Measurements from ENCODE around the gene S100A13.
"Not testable (repeated sequence)": the region's sequence is repeated elsewhere in the genome, so short reads cannot be mapped to it uniquely, and the experiment has no call there.

S100A13 gene

DNA sequence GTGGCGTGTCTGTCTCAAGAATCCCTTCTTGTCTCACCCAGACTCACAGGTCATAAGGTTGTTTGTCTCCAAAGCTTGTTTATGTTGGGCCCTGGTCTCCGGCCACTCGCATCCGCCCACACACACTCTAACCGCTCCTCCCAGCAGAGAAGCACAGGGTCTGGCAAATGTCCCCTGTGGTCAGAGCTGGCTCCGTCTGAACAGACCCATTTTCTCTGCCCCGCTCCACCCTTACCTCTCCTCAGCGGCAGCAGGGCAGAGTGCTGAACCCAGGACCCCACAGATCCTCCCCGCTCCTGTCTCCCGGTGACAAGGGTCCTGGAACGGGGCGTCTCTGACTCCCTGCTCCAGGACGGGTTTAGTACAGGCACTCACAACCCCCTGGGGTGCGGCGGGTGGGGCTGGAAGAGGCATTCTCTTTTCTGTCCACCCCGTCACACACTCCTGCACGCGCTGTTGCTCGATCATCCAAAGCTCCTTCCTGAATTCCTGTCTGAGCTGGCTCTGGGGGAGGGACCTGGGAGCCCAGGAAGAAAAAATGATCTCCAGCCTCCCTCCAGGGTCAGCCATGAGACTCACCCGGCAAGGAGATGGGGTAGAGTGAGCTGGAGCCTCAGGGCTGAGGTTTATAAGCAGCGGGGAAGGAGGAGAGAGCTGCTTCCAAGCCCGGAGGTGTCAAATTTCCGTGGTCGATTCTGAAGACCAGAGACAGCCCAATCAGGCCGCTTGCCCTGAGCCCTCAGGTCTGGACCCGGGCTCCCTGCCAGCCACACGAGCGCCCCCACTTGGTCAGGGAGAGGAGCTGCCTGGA, at the start of gene S100A13:
Gene S100A13 (minus strand): TSS at position 602 of the 811 bp plus-strand sequence. CDS start 1,033 bp downstream, outside the sequence.
- Histone ChIP-seq H3K27ac (ENCODE audit: low read length) (peak within 1 kb of the TSS; percentile 83), H3K36me3 (ENCODE audit: control insufficient read depth in 2 of 2, insufficient read depth in 2 of 2, low read length in 2 of 2) (no peaks in the 10 kb centered on the region), H3K9ac (ENCODE audit: low read length in 2 of 2) (peak within 1 kb of the TSS; percentile 71 to 88), H3K4me3 (ENCODE audit: low read length in 2 of 2) (peak within 1 kb of the TSS; percentile 50 to 84), H3K4me1 (ENCODE audit: control insufficient read depth, insufficient read depth, low read length) (peaks cover 48% of the 10 kb centered on the region), H3K9me3 (ENCODE audit: control insufficient read depth in 2 of 2, low read length in 2 of 2) (no peaks in the 10 kb centered on the region), H3K27me3 (ENCODE audit: control insufficient read depth in 1 of 2, insufficient read depth in 2 of 2, low read length in 2 of 2) (no peaks in the 10 kb centered on the region)

- Histone ChIP-seq H3K36me3 (ENCODE audit: control insufficient read depth in 2 of 2, insufficient read depth in 2 of 2, low read length in 2 of 2) (peaks cover 3% of the 10 kb centered on the region in 2 donors), H3K4me1 (ENCODE audit: control insufficient read depth, insufficient read depth, low read length) (peaks cover 24% of the 10 kb centered on the region), H3K27me3 (ENCODE audit: control insufficient read depth in 1 of 2, insufficient read depth in 2 of 2, low read length in 2 of 2) (peaks cover 0 to 7% of the 10 kb centered on the region in 2 donors), H3K9me3 (ENCODE audit: control insufficient read depth in 2 of 2, low read length in 2 of 2) (no peaks in the 10 kb centered on the region), H3K27ac (ENCODE audit: low read length) (no peak overlapping the region), H3K4me3 (ENCODE audit: low read length in 2 of 2) (no peak overlapping the region), H3K9ac (ENCODE audit: low read length in 2 of 2) (no peak overlapping the region)
Measured at GRCh38 chr1:153673511-153673910, 46.2 kb upstream of the S100A13 start.

DNA sequence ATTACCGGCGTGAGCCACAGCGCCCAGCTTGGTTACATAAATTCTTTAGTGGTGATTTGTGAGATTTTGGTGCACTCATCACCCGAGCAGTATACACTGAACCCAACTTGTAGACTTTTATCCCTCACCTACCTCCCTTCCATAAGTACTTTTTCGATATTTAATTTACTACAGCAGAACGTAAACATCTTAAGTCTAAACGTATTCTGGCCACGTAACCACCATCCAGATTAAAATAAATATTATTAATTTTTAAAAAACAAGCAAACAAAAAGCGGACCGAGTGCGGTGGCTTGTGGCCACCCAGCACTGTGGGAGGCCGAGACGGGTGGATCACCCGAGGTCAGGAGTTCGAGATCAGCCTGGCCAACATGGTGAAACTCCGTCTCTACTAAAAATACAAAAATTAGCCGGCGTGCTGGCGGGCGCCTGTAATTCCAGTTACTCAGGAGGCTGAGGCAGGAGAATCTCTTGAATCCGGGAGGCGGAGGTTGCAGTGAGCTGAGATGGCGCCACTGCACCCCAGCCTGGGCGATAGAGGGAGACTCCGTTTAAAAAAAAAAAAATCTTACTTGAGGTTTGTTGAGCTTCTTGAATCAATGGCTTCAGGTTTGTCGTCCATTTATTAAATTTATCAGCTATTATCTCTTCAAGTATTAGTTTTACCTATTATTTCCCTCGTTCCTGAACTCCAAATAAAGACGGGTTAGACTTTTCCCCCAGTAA, 44.5 kb upstream of the S100A13 start:
- not testable (repeated sequence) for H3K9me3 ChIP-seq (ENCODE audit: control insufficient read depth in 2 of 2, low read length in 2 of 2); H3K27me3 ChIP-seq (ENCODE audit: control insufficient read depth in 1 of 2, insufficient read depth in 2 of 2, low read length in 2 of 2)
- Histone ChIP-seq H3K27ac (ENCODE audit: low read length) (peak overlapping the region; percentile 82), H3K4me1 (ENCODE audit: control insufficient read depth, insufficient read depth, low read length) (peaks cover 13% of the 10 kb centered on the region), H3K9ac (ENCODE audit: low read length in 2 of 2) (peak overlapping the region; percentile 65 to 82), H3K36me3 (ENCODE audit: control insufficient read depth in 2 of 2, insufficient read depth in 2 of 2, low read length in 2 of 2) (peaks cover 19 to 20% of the 10 kb centered on the region in 2 donors), H3K4me3 (ENCODE audit: low read length in 2 of 2) (peak overlapping the region; percentile 64 to 92)

- peaks cover 13% of the 10 kb centered on the region for H3K4me1 ChIP-seq (ENCODE audit: control insufficient read depth, insufficient read depth, low read length)
- H3K27ac ChIP-seq (ENCODE audit: low read length) = peak within 1 kb of the TSS; percentile 84
- H3K4me3 ChIP-seq (ENCODE audit: low read length in 2 of 2) = peak within 1 kb of the TSS; percentile 64 to 92
- peak within 1 kb of the TSS; percentile 88 to 95 for H3K9ac ChIP-seq (ENCODE audit: low read length in 2 of 2)
- H3K36me3 ChIP-seq (ENCODE audit: control insufficient read depth in 2 of 2, insufficient read depth in 2 of 2, low read length in 2 of 2) = peaks cover 25 to 26% of the 10 kb centered on the region in 2 donors
- H3K9me3 ChIP-seq (ENCODE audit: control insufficient read depth in 2 of 2, low read length in 2 of 2) = no peaks in the 10 kb centered on the region
- H3K27me3 ChIP-seq (ENCODE audit: control insufficient read depth in 1 of 2, insufficient read depth in 2 of 2, low read length in 2 of 2) = no peaks in the 10 kb centered on the region
Measured at GRCh38 chr1:153670859-153671627, 43.7 kb upstream of the S100A13 start, which contains the start of gene ILF2. Gene ILF2, minus strand, starts transcription at chr1:153670993. Its CDS starts 71 bp downstream, at chr1:153670922.

DNA sequence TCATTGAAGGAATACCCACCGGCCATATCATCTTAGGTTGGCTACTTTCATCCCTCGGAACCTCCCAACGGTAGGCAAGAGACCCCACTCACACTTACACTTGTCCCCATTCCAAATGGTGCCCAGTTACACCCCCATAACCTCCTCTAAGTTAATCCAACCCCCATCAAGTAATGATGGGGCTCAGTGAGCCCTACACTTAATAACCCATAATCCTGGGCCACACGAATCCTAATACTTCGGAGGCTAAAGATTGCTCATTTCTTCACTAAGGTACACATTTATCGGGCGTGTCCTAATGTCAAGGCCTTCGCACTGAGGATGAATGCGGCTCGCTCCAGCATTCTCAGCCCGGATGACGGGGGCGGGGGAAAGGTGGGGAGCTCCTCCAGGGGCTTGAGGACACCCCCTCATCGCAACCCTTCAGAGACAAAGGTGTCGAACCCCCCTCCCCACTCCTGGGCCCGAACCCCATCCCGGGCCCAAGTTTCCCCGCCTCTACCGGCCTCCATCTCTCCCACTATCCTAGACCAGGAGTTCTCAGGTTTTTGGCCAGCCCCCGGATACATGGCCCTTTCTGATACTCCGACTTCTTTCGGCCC, 43.1 kb upstream of the S100A13 start:
- Histone ChIP-seq H3K4me1 (ENCODE audit: control insufficient read depth, insufficient read depth, low read length) (peaks cover 13% of the 10 kb centered on the region), H3K27ac (ENCODE audit: low read length) (peak overlapping the region; percentile 84), H3K9me3 (ENCODE audit: control insufficient read depth in 2 of 2, low read length in 2 of 2) (no peaks in the 10 kb centered on the region), H3K27me3 (ENCODE audit: control insufficient read depth in 1 of 2, insufficient read depth in 2 of 2, low read length in 2 of 2) (no peaks in the 10 kb centered on the region), H3K9ac (ENCODE audit: low read length in 2 of 2) (peak overlapping the region; percentile 88 to 95), H3K4me3 (ENCODE audit: low read length in 2 of 2) (peak overlapping the region; percentile 63 to 92), H3K36me3 (ENCODE audit: control insufficient read depth in 2 of 2, insufficient read depth in 2 of 2, low read length in 2 of 2) (peaks cover 32% of the 10 kb centered on the region in 2 donors)

- no peaks in the 10 kb centered on the region for H3K27me3 ChIP-seq (ENCODE audit: control insufficient read depth in 1 of 2, insufficient read depth in 2 of 2, low read length in 2 of 2)
- peak overlapping the region; percentile 63 to 92 for H3K4me3 ChIP-seq (ENCODE audit: low read length in 2 of 2)
- peak overlapping the region; percentile 88 to 95 for H3K9ac ChIP-seq (ENCODE audit: low read length in 2 of 2)
- no peaks in the 10 kb centered on the region for H3K9me3 ChIP-seq (ENCODE audit: control insufficient read depth in 2 of 2, low read length in 2 of 2)
- peaks cover 37 to 39% of the 10 kb centered on the region in 2 donors for H3K36me3 ChIP-seq (ENCODE audit: control insufficient read depth in 2 of 2, insufficient read depth in 2 of 2, low read length in 2 of 2)
- H3K4me1 ChIP-seq (ENCODE audit: control insufficient read depth, insufficient read depth, low read length) = peaks cover 13% of the 10 kb centered on the region
- H3K27ac ChIP-seq (ENCODE audit: low read length) = no peak overlapping the region
Measured at GRCh38 chr1:153669606-153670005, 42.3 kb upstream of the S100A13 start.

- not testable (repeated sequence) for H3K27ac ChIP-seq (ENCODE audit: low read length); H3K9me3 ChIP-seq (ENCODE audit: control insufficient read depth in 2 of 2, low read length in 2 of 2); H3K4me3 ChIP-seq (ENCODE audit: low read length in 2 of 2); H3K9ac ChIP-seq (ENCODE audit: low read length in 2 of 2); H3K27me3 ChIP-seq (ENCODE audit: control insufficient read depth in 1 of 2, insufficient read depth in 2 of 2, low read length in 2 of 2)
- Histone ChIP-seq H3K4me1 (ENCODE audit: control insufficient read depth, insufficient read depth, low read length) (peaks cover 13% of the 10 kb centered on the region), H3K36me3 (ENCODE audit: control insufficient read depth in 2 of 2, insufficient read depth in 2 of 2, low read length in 2 of 2) (peaks cover 44 to 47% of the 10 kb centered on the region in 2 donors)
Measured at GRCh38 chr1:153668672-153669071, 41.4 kb upstream of the S100A13 start.

DNA sequence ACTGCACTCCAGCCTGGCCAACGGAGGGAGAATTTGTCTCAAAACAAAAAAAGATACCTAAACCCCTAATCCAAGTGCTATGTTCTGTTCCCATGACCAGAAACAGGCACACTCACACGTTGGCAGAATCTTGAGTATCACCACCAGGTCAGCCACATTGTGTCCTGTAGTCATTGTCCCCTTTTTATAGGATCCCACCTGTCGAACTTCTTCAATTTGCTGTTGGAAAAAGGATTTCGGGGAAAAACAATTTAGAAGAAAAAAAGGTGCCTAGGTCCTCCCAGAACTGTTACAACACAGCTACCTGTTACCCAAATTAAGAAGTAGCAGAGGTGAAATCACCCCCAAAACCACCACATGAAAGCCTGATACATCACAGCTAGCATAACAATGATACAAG, 40.1 kb upstream of the S100A13 start:
- Histone ChIP-seq H3K9me3 (ENCODE audit: control insufficient read depth in 2 of 2, low read length in 2 of 2) (no peaks in the 10 kb centered on the region), H3K4me1 (ENCODE audit: control insufficient read depth, insufficient read depth, low read length) (peaks cover 13% of the 10 kb centered on the region), H3K27me3 (ENCODE audit: control insufficient read depth in 1 of 2, insufficient read depth in 2 of 2, low read length in 2 of 2) (no peaks in the 10 kb centered on the region), H3K27ac (ENCODE audit: low read length) (no peak overlapping the region), H3K4me3 (ENCODE audit: low read length in 2 of 2) (no peak overlapping the region), H3K9ac (ENCODE audit: low read length in 2 of 2) (no peak overlapping the region), H3K36me3 (ENCODE audit: control insufficient read depth in 2 of 2, insufficient read depth in 2 of 2, low read length in 2 of 2) (peaks cover 54 to 55% of the 10 kb centered on the region in 2 donors)

DNA sequence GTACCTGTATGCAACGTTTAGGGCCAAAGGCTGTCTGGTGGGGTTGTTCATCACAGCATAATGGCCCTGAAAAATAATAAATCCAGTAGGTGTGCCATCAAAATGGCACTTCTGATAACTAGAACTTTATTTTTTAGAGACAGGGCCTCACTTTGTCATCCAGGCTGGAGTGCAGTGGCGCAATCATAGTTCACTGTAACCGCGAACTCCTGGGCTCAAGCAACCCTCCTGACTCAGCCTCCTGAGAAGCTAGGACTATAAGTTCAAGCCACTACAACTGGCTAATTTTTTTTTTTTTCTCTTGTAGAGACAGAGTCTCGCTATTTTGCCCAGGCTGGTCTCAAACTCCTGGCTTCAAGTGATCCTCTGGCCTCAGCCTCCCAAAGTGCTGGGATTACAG, 35.9 kb upstream of the S100A13 start:
- Histone ChIP-seq H3K9ac (ENCODE audit: low read length in 2 of 2) (no peak overlapping the region), H3K4me3 (ENCODE audit: low read length in 2 of 2) (no peak overlapping the region), H3K9me3 (ENCODE audit: control insufficient read depth in 2 of 2, low read length in 2 of 2) (no peaks in the 10 kb centered on the region), H3K27ac (ENCODE audit: low read length) (no peak overlapping the region), H3K36me3 (ENCODE audit: control insufficient read depth in 2 of 2, insufficient read depth in 2 of 2, low read length in 2 of 2) (peaks cover 63% of the 10 kb centered on the region in 2 donors), H3K27me3 (ENCODE audit: control insufficient read depth in 1 of 2, insufficient read depth in 2 of 2, low read length in 2 of 2) (no peaks in the 10 kb centered on the region), H3K4me1 (ENCODE audit: control insufficient read depth, insufficient read depth, low read length) (peaks cover 11% of the 10 kb centered on the region)

DNA sequence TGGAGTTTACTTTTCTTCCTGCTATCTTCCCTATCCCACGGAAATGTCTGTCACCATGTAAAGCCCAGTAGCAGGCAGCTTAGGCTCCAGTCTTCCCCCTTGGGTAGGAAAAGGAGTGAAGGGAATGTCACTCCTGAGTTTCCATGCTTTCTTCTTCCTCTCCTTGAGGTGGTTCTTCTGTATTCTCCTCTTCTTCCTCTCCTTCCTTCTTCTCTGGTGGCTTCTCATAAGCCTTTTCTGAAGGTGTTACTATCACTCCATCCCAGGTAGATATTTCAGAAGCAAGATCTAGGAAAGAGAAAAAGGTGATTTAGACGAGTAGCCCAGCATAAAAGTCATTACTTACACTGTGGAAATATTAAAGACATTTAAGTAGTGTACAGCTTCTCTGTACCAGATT, 35.0 kb upstream of the S100A13 start:
- Histone ChIP-seq H3K36me3 (ENCODE audit: control insufficient read depth in 2 of 2, insufficient read depth in 2 of 2, low read length in 2 of 2) (peaks cover 54 to 55% of the 10 kb centered on the region in 2 donors), H3K9me3 (ENCODE audit: control insufficient read depth in 2 of 2, low read length in 2 of 2) (no peaks in the 10 kb centered on the region), H3K4me1 (ENCODE audit: control insufficient read depth, insufficient read depth, low read length) (peaks cover 11% of the 10 kb centered on the region), H3K4me3 (ENCODE audit: low read length in 2 of 2) (no peak overlapping the region), H3K27me3 (ENCODE audit: control insufficient read depth in 1 of 2, insufficient read depth in 2 of 2, low read length in 2 of 2) (no peaks in the 10 kb centered on the region), H3K9ac (ENCODE audit: low read length in 2 of 2) (no peak overlapping the region), H3K27ac (ENCODE audit: low read length) (no peak overlapping the region)
